ENCODE data around the gene CIC. TPM values are rescaled to one million over a fixed set of nuclear protein-coding genes. Genes with fewer than 3 reads are reported as not detected.

Gene CIC
- polyA plus RNA-seq, 1 donor (not counting 4 experiments of a cell fraction or from before 2014, with no cell fraction given) = 3.1 TPM

- peaks cover 34% of the 10 kb centered on the region for H3K79me2 ChIP-seq (ENCODE audit: control insufficient read depth, insufficient read depth, low read length)
- H4K20me1 ChIP-seq (ENCODE audit: control insufficient read depth, extremely low read depth, insufficient read depth, low read length) = no peaks in the 10 kb centered on the region
- H3K4me3 ChIP-seq (ENCODE audit: control insufficient read depth in 2 of 3, extremely low read depth in 1 of 3, insufficient read depth in 2 of 3, low read depth in 1 of 3, low read length in 3 of 3) = peak overlapping the region; percentile 7 to 31 (median 27)
- dilution Hi-C loops (cut with MboI; ENCODE audit: extremely low pct_ligation_motif_present, low sequenced_read_pairs) = no loop called here
- TF ChIP-seq CTCF (optimal IDR thresholded peaks at IDR 0.05 in 1 of 3, IDR thresholded peaks at IDR 0.05 in 1 of 3, conservative IDR thresholded peaks at IDR 0.05 in 1 of 3; ENCODE audit: extremely low read depth in 1 of 3, insufficient read depth in 2 of 3, low read length in 3 of 3) = peak in 1 of 3 experiments; percentile 12
- TF ChIP-seq EZH2 (IDR thresholded peaks at IDR 0.05; ENCODE audit: low read length) = no peak
- peak overlapping the region; percentile 72 for H3K4me2 ChIP-seq (ENCODE audit: control insufficient read depth, extremely low read depth, insufficient read depth, low read depth, low read length)
- peaks cover 8 to 17% of the 10 kb centered on the region in 2 experiments for H3K36me3 ChIP-seq (ENCODE audit: control insufficient read depth in 2 of 2, extremely low read depth in 1 of 2, insufficient read depth in 2 of 2, low read length in 2 of 2)
- peaks cover 53% of the 10 kb centered on the region for H3K4me1 ChIP-seq (ENCODE audit: control insufficient read depth, extremely low read depth, insufficient read depth, low read length)
- H3K9me3 ChIP-seq (ENCODE audit: control insufficient read depth, low read depth, low read length) = no peaks in the 10 kb centered on the region
- peaks cover 3% of the 10 kb centered on the region for H3K9me1 ChIP-seq (ENCODE audit: control insufficient read depth, extremely low read depth, insufficient read depth, low read length)
- peak; percentile 92 for DNase-seq (ENCODE audit: low read depth, low spot score)
- H3K9ac ChIP-seq (ENCODE audit: control insufficient read depth, extremely low read depth, insufficient read depth, low read length) = peak overlapping the region; percentile 62
- no peaks in the 10 kb centered on the region for H3K27me3 ChIP-seq (ENCODE audit: control insufficient read depth, extremely low read depth, insufficient read depth, low read length)
- peak overlapping the region; percentile 37 for H2AFZ ChIP-seq (ENCODE audit: control insufficient read depth, low read length)
- FAIRE-seq = peak; percentile 97
- peak overlapping the region; percentile 79 for H3K27ac ChIP-seq (ENCODE audit: control insufficient read depth, insufficient read depth, low read length)
These were observed 14.4 kb downstream of the CIC start for GRCh38 chr19:42283188-42284065.

- TF ChIP-seq EZH2 (IDR thresholded peaks at IDR 0.05; ENCODE audit: low read length) (no peak), CTCF (optimal IDR thresholded peaks at IDR 0.05 in 1 of 3, IDR thresholded peaks at IDR 0.05 in 1 of 3, conservative IDR thresholded peaks at IDR 0.05 in 1 of 3; ENCODE audit: extremely low read depth in 1 of 3, insufficient read depth in 2 of 3, low read length in 3 of 3) (no peak)
- no peak overlapping the region for H2AFZ ChIP-seq (ENCODE audit: control insufficient read depth, low read length)
- no peaks in the 10 kb centered on the region for H3K9me3 ChIP-seq (ENCODE audit: control insufficient read depth, low read depth, low read length)
- peaks cover 27% of the 10 kb centered on the region for H3K79me2 ChIP-seq (ENCODE audit: control insufficient read depth, insufficient read depth, low read length)
- H3K27ac ChIP-seq (ENCODE audit: control insufficient read depth, insufficient read depth, low read length) = no peak overlapping the region
- H3K4me3 ChIP-seq (ENCODE audit: control insufficient read depth in 2 of 3, extremely low read depth in 1 of 3, insufficient read depth in 2 of 3, low read depth in 1 of 3, low read length in 3 of 3) = no peak overlapping the region
- peaks cover 46% of the 10 kb centered on the region for H3K4me1 ChIP-seq (ENCODE audit: control insufficient read depth, extremely low read depth, insufficient read depth, low read length)
- H3K27me3 ChIP-seq (ENCODE audit: control insufficient read depth, extremely low read depth, insufficient read depth, low read length) = no peaks in the 10 kb centered on the region
- H3K9me1 ChIP-seq (ENCODE audit: control insufficient read depth, extremely low read depth, insufficient read depth, low read length) = peaks cover 3% of the 10 kb centered on the region
- peaks cover 8 to 21% of the 10 kb centered on the region in 2 experiments for H3K36me3 ChIP-seq (ENCODE audit: control insufficient read depth in 2 of 2, extremely low read depth in 1 of 2, insufficient read depth in 2 of 2, low read length in 2 of 2)
- no peaks in the 10 kb centered on the region for H4K20me1 ChIP-seq (ENCODE audit: control insufficient read depth, extremely low read depth, insufficient read depth, low read length)
- DNase-seq (ENCODE audit: low read depth, low spot score) (no peak), FAIRE-seq (no peak)
- no peak overlapping the region for H3K4me2 ChIP-seq (ENCODE audit: control insufficient read depth, extremely low read depth, insufficient read depth, low read depth, low read length)
- dilution Hi-C loops (cut with MboI; ENCODE audit: extremely low pct_ligation_motif_present, low sequenced_read_pairs) = no loop called here
- no peak overlapping the region for H3K9ac ChIP-seq (ENCODE audit: control insufficient read depth, extremely low read depth, insufficient read depth, low read length)
These were observed 15.0 kb downstream of the CIC start for GRCh38 chr19:42284066-42284501.
